ENCODE data around the gene SLC27A5. TPM values are rescaled to one million over a fixed set of nuclear protein-coding genes. Genes with fewer than 3 reads are reported as not detected.
A peak's percentile ranks its signal among the peaks of the same experiment; 100 is the strongest.

Gene SLC27A5
- total and polyA plus RNA-seq, 2 of the 13 experiments (the other 11 are each of a cell fraction or from before 2014, with no cell fraction given), result 30.3 to 40.2 TPM

DNA sequence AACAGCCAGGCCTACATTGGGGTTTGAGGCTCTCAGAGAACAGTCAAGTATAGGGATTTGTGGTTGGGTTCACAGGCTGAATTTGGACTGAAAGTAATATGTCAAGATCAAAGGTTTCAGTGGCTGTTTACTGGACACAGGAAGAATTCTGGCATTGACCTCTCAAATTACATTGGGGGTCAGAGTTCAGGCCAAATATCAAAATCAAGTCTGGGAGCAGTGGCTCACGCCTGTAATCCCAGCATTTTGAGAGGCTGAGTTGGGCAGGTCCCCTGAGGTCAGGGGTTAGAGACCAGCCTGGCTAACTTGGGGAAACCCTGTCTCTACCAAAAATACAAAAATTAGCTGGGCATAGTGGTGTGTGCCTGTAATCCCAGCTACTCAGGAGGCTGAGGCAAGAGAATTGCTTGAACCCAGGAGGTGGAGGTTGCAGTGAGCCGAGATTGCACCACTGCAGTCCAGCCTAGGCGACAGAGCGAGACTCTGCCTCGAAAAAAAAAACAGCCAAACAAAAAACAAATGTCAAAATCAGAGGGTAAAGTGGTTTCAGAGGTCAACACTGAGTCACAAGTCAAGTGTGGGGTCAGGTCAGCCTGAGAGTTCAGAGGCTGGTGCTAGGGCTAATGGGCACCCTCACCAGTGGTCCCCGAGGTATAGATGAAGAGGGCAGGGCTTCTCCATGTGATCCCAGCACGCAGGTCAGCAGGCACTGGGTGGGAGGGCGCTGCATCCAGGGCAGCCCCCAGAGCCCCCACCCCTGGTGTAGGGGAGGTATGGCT is 1.5 kb downstream of the SLC27A5 start (continued):
- TF ChIP-seq, protein P1, sequence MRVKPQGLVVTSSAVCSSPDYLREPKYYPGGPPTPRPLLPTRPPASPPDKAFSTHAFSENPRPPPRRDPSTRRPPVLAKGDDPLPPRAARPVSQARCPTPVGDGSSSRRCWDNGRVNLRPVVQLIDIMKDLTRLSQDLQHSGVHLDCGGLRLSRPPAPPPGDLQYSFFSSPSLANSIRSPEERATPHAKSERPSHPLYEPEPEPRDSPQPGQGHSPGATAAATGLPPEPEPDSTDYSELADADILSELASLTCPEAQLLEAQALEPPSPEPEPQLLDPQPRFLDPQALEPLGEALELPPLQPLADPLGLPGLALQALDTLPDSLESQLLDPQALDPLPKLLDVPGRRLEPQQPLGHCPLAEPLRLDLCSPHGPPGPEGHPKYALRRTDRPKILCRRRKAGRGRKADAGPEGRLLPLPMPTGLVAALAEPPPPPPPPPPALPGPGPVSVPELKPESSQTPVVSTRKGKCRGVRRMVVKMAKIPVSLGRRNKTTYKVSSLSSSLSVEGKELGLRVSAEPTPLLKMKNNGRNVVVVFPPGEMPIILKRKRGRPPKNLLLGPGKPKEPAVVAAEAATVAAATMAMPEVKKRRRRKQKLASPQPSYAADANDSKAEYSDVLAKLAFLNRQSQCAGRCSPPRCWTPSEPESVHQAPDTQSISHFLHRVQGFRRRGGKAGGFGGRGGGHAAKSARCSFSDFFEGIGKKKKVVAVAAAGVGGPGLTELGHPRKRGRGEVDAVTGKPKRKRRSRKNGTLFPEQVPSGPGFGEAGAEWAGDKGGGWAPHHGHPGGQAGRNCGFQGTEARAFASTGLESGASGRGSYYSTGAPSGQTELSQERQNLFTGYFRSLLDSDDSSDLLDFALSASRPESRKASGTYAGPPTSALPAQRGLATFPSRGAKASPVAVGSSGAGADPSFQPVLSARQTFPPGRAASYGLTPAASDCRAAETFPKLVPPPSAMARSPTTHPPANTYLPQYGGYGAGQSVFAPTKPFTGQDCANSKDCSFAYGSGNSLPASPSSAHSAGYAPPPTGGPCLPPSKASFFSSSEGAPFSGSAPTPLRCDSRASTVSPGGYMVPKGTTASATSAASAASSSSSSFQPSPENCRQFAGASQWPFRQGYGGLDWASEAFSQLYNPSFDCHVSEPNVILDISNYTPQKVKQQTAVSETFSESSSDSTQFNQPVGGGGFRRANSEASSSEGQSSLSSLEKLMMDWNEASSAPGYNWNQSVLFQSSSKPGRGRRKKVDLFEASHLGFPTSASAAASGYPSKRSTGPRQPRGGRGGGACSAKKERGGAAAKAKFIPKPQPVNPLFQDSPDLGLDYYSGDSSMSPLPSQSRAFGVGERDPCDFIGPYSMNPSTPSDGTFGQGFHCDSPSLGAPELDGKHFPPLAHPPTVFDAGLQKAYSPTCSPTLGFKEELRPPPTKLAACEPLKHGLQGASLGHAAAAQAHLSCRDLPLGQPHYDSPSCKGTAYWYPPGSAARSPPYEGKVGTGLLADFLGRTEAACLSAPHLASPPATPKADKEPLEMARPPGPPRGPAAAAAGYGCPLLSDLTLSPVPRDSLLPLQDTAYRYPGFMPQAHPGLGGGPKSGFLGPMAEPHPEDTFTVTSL (CRISPR knock-in tag; IDR thresholded peaks at IDR 0.05; ENCODE audit: borderline replicate concordance), result 0 out of 2 replicates have a peak, but pooled peaks have one; percentile 41
- TF ChIP-seq PAF1 (CRISPR knock-in tag; IDR thresholded peaks at IDR 0.05), result no peak
- peak; percentile 65; the same call in 1 of the 2 replicates for TF ChIP-seq ZNF761 (CRISPR knock-in tag; conservative IDR thresholded peaks at IDR 0.05)
- TF ChIP-seq ZNF563 (CRISPR knock-in tag; IDR thresholded peaks at IDR 0.05), result 0 out of 2 replicates have a peak, but pooled peaks have one; percentile 53
- TF ChIP-seq FOXO1 (CRISPR knock-in tag; IDR thresholded peaks at IDR 0.05), result peak; percentile 67; the same call in 1 of the 2 replicates
- TF ChIP-seq, protein P2, sequence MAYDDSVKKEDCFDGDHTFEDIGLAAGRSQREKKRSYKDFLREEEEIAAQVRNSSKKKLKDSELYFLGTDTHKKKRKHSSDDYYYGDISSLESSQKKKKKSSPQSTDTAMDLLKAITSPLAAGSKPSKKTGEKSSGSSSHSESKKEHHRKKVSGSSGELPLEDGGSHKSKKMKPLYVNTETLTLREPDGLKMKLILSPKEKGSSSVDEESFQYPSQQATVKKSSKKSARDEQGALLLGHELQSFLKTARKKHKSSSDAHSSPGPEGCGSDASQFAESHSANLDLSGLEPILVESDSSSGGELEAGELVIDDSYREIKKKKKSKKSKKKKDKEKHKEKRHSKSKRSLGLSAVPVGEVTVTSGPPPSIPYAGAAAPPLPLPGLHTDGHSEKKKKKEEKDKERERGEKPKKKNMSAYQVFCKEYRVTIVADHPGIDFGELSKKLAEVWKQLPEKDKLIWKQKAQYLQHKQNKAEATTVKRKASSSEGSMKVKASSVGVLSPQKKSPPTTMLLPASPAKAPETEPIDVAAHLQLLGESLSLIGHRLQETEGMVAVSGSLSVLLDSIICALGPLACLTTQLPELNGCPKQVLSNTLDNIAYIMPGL (CRISPR knock-in tag; IDR thresholded peaks at IDR 0.05; ENCODE audit: borderline replicate concordance in 1 of 2, low read depth in 1 of 2), result 0 out of 4 replicates have a peak, but pooled peaks of 1 of the 2 experiments have one; percentile 6
- 0 out of 2 replicates have a peak, but pooled peaks have one; percentile 10 for TF ChIP-seq KMT2B (CRISPR knock-in tag; IDR thresholded peaks at IDR 0.05)
- TF ChIP-seq MTA1 (CRISPR knock-in tag; IDR thresholded peaks at IDR 0.05; ENCODE audit: borderline replicate concordance), result no peak
- TF ChIP-seq, protein P3, sequence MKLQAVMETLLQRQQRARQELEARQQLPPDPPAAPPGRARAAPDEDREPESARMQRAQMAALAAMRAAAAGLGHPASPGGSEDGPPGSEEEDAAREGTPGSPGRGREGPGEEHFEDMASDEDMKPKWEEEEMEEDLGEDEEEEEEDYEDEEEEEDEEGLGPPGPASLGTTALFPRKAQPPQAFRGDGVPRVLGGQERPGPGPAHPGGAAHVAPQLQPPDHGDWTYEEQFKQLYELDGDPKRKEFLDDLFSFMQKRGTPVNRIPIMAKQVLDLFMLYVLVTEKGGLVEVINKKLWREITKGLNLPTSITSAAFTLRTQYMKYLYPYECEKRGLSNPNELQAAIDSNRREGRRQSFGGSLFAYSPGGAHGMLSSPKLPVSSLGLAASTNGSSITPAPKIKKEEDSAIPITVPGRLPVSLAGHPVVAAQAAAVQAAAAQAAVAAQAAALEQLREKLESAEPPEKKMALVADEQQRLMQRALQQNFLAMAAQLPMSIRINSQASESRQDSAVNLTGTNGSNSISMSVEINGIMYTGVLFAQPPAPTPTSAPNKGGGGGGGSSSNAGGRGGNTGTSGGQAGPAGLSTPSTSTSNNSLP (IDR thresholded peaks at IDR 0.05; ENCODE audit: low read depth, low read length), result peak; percentile 45; the same call in 1 of the 2 replicates
- TF ChIP-seq PPARG (CRISPR knock-in tag; conservative IDR thresholded peaks at IDR 0.05), result peak; percentile 66; the same call in 1 of the 2 replicates
- peak; percentile 25; the same call in 1 of the 2 replicates for TF ChIP-seq IRF2 (CRISPR knock-in tag; IDR thresholded peaks at IDR 0.05)
- TF ChIP-seq, protein P4, sequence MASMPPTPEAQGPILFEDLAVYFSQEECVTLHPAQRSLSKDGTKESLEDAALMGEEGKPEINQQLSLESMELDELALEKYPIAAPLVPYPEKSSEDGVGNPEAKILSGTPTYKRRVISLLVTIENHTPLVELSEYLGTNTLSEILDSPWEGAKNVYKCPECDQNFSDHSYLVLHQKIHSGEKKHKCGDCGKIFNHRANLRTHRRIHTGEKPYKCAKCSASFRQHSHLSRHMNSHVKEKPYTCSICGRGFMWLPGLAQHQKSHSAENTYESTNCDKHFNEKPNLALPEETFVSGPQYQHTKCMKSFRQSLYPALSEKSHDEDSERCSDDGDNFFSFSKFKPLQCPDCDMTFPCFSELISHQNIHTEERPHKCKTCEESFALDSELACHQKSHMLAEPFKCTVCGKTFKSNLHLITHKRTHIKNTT (CRISPR knock-in tag; IDR thresholded peaks at IDR 0.05), result no peak
- no peak for TF ChIP-seq ZNF451 (CRISPR knock-in tag; IDR thresholded peaks at IDR 0.05)
- no peak for TF ChIP-seq RBM39 (IDR thresholded peaks at IDR 0.05; ENCODE audit: low read depth, low read length, poor library complexity, severe bottlenecking)

Measured in HepG2 (cell line).